ENCODE data around the gene GAPT.

The GAPT gene

GRCh38 chr5:58460002-58460731, 31.1 kb upstream of the GAPT start, which contains the start of gene PLK2:
TSS of gene PLK2 (minus strand) at chr5:58460086. CDS start at chr5:58459959, 127 bp downstream.
- Histone ChIP-seq H3K27ac (ENCODE audit: low read depth, low read length, poor library complexity, severe bottlenecking) (peak within 1 kb of the TSS; percentile 60), H3K9ac (ENCODE audit: low read length) (peak within 1 kb of the TSS; percentile 59), H3K79me2 (ENCODE audit: insufficient read depth, low read length) (no peaks in the 10 kb centered on the region), H3F3A (ENCODE audit: insufficient read depth, low read length) (no peaks in the 10 kb centered on the region), H3K9me3 (ENCODE audit: low read length) (no peaks in the 10 kb centered on the region), H3K4me3 (ENCODE audit: low read depth, low read length, poor library complexity, severe bottlenecking) (peak within 1 kb of the TSS; percentile 63), H3K4me1 (ENCODE audit: insufficient read depth, low read length, severe bottlenecking) (peaks cover 35% of the 10 kb centered on the region), H4K20me1 (ENCODE audit: insufficient read depth, low read length) (no peaks in the 10 kb centered on the region), H3K36me3 (ENCODE audit: insufficient read depth, low read length) (no peaks in the 10 kb centered on the region), H2AFZ (ENCODE audit: low read length) (peak within 1 kb of the TSS; percentile 29; the same call in 1 of the 2 replicates), H3K27me3 (ENCODE audit: insufficient read depth, low read length) (no peaks in the 10 kb centered on the region), H3K4me2 (ENCODE audit: low read length) (peak within 1 kb of the TSS; percentile 80), H3K9me2 (ENCODE audit: low read depth, low read length) (no peaks in the 10 kb centered on the region)
- no peak for TF ChIP-seq EZH2 (IDR thresholded peaks at IDR 0.05; ENCODE audit: borderline replicate concordance, low read length)
- no peak for TF ChIP-seq CTCF (IDR thresholded peaks at IDR 0.05; ENCODE audit: low read length)

DNA sequence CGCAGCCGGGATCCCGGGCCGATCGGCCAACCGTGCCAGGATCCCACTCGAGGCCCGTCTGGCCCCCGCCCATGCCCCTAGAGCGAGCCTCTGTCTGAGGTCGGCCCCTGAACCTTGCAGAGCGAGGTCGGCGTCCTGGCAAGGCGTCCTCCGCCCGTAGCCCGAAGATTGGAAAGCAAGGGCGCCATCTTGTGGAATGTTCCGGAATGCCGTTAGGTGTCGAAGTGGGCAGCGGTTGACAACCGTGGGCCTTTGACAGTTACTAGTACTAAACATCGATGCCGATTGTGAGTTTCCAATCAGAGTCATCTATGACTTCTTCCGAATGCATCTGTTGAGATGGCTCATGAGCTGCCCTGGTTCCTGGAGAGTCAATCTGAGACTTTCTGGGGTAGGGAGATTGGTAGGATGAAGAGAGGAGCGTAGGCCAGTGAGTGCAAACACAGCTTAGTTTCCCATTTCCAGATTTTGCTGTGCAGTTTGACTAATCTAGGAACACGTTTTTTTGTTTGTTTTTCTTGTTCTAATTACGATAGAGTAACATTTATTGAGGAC, 30.4 kb upstream of the GAPT start:
- no peaks in the 10 kb centered on the region for H3F3A ChIP-seq (ENCODE audit: insufficient read depth, low read length)
- H3K27ac ChIP-seq (ENCODE audit: low read depth, low read length, poor library complexity, severe bottlenecking): peak overlapping the region; percentile 60
- H3K9ac ChIP-seq (ENCODE audit: low read length): peak overlapping the region; percentile 59
- peak overlapping the region; percentile 80 for H3K4me2 ChIP-seq (ENCODE audit: low read length)
- H3K36me3 ChIP-seq (ENCODE audit: insufficient read depth, low read length): no peaks in the 10 kb centered on the region
- H3K4me3 ChIP-seq (ENCODE audit: low read depth, low read length, poor library complexity, severe bottlenecking): peak overlapping the region; percentile 63
- peaks cover 35% of the 10 kb centered on the region for H3K4me1 ChIP-seq (ENCODE audit: insufficient read depth, low read length, severe bottlenecking)
- no peaks in the 10 kb centered on the region for H3K79me2 ChIP-seq (ENCODE audit: insufficient read depth, low read length)
- H3K9me3 ChIP-seq (ENCODE audit: low read length): no peaks in the 10 kb centered on the region
- H4K20me1 ChIP-seq (ENCODE audit: insufficient read depth, low read length): no peaks in the 10 kb centered on the region
- no peaks in the 10 kb centered on the region for H3K27me3 ChIP-seq (ENCODE audit: insufficient read depth, low read length)
- H2AFZ ChIP-seq (ENCODE audit: low read length): 0 out of 2 replicates have a peak overlapping the region, but pooled peaks have one; percentile 29
- TF ChIP-seq CTCF (IDR thresholded peaks at IDR 0.05; ENCODE audit: low read length) (peak; percentile 80), EZH2 (IDR thresholded peaks at IDR 0.05; ENCODE audit: borderline replicate concordance, low read length) (no peak)
- no peaks in the 10 kb centered on the region for H3K9me2 ChIP-seq (ENCODE audit: low read depth, low read length)

- H2AFZ ChIP-seq (ENCODE audit: low read length): no peak overlapping the region
- H4K20me1 ChIP-seq (ENCODE audit: insufficient read depth, low read length): no peaks in the 10 kb centered on the region
- no peaks in the 10 kb centered on the region for H3K36me3 ChIP-seq (ENCODE audit: insufficient read depth, low read length)
- H3K9ac ChIP-seq (ENCODE audit: low read length): no peak overlapping the region
- no peak overlapping the region for H3K4me3 ChIP-seq (ENCODE audit: low read depth, low read length, poor library complexity, severe bottlenecking)
- no peaks in the 10 kb centered on the region for H3K79me2 ChIP-seq (ENCODE audit: insufficient read depth, low read length)
- H3K27me3 ChIP-seq (ENCODE audit: insufficient read depth, low read length): no peaks in the 10 kb centered on the region
- no peak overlapping the region; the same call in 1 of the 2 replicates for H3K4me2 ChIP-seq (ENCODE audit: low read length)
- H3K9me2 ChIP-seq (ENCODE audit: low read depth, low read length): no peaks in the 10 kb centered on the region
- peak overlapping the region; percentile 60 for H3K27ac ChIP-seq (ENCODE audit: low read depth, low read length, poor library complexity, severe bottlenecking)
- H3K4me1 ChIP-seq (ENCODE audit: insufficient read depth, low read length, severe bottlenecking): peaks cover 35% of the 10 kb centered on the region
- H3F3A ChIP-seq (ENCODE audit: insufficient read depth, low read length): no peaks in the 10 kb centered on the region
- TF ChIP-seq EZH2 (IDR thresholded peaks at IDR 0.05; ENCODE audit: borderline replicate concordance, low read length) (no peak), CTCF (IDR thresholded peaks at IDR 0.05; ENCODE audit: low read length) (no peak)
- H3K9me3 ChIP-seq (ENCODE audit: low read length): no peaks in the 10 kb centered on the region
Observed at GRCh38 chr5:58462154-58462553, 29.1 kb upstream of the GAPT start.
